Right kidney (tissue), 1 donor: ENCODE measurements around the gene BMP8B.
A peak's percentile ranks its signal among the peaks of the same experiment; 100 is the strongest.
"Not testable (repeated sequence)": the region's sequence is repeated elsewhere in the genome, so short reads cannot be mapped to it uniquely, and the experiment has no call there.

Experiments used
- DNase-seq: peaks from one replicate; pipeline ENCODE4 v3.0.0-alpha.2; 2016

BMP8B gene

GRCh38 chr1:39777896-39778295 is 10.8 kb downstream of the BMP8B start:
- DNase-seq: not testable (repeated sequence)

GRCh38 chr1:39777306-39777705 is 11.4 kb downstream of the BMP8B start:
- DNase-seq: no peak

- DNase-seq: no peak
Measured at GRCh38 chr1:39776886-39777285, 11.8 kb downstream of the BMP8B start.

- DNase-seq: no peak
Measured at GRCh38 chr1:39776400-39776713, 12.3 kb downstream of the BMP8B start.

GRCh38 chr1:39775676-39776399 is 12.8 kb downstream of the BMP8B start:
- DNase-seq: not testable (repeated sequence)

GRCh38 chr1:39775141-39775540 is 13.5 kb downstream of the BMP8B start:
- not testable (repeated sequence) for DNase-seq

GRCh38 chr1:39773369-39773979 is 15.2 kb downstream of the BMP8B start:
- DNase-seq: not testable (repeated sequence)

GRCh38 chr1:39771022-39771532 is 17.6 kb downstream of the BMP8B start, which contains the start of gene OXCT2:
OXCT2 (minus strand) TSS chr1:39771348; CDS start chr1:39771255, 93 bp downstream.
- not testable (repeated sequence) for DNase-seq

- DNase-seq: peak; percentile 30
Measured at GRCh38 chr1:39770100-39771021, 18.3 kb downstream of the BMP8B start.

GRCh38 chr1:39769502-39769901 is 19.2 kb downstream of the BMP8B start:
- DNase-seq: not testable (repeated sequence)

- DNase-seq: not testable (repeated sequence)
Measured at GRCh38 chr1:39766466-39766865, 22.2 kb downstream of the BMP8B start.

GRCh38 chr1:39764512-39764911 is 24.2 kb downstream of the BMP8B start:
- not testable (repeated sequence) for DNase-seq

- DNase-seq: not testable (repeated sequence)
Measured at GRCh38 chr1:39763619-39764374, 24.9 kb downstream of the BMP8B start.

GRCh38 chr1:39762550-39763540 is 25.8 kb downstream of the BMP8B start:
- no peak for DNase-seq

- no peak for DNase-seq
Measured at GRCh38 chr1:39761557-39762260, 27.0 kb downstream of the BMP8B start.

GRCh38 chr1:39761016-39761415 is 27.6 kb downstream of the BMP8B start:
- no peak for DNase-seq

- DNase-seq: no peak
Measured at GRCh38 chr1:39760074-39761008, 28.3 kb downstream of the BMP8B start.

GRCh38 chr1:39759436-39759726 is 29.3 kb downstream of the BMP8B start:
- no peak for DNase-seq
